GM04504 (cell line): Measurements from ENCODE around the gene OFD1.
"Not testable (repeated sequence)": the region's sequence is repeated elsewhere in the genome, so short reads cannot be mapped to it uniquely, and the experiment has no call there.

Source experiments
- DNase-seq: peaks from one replicate; pipeline ENCODE4 v3.0.0-alpha.2; 2012; ENCODE audit warnings: low read depth

Gene OFD1

DNA sequence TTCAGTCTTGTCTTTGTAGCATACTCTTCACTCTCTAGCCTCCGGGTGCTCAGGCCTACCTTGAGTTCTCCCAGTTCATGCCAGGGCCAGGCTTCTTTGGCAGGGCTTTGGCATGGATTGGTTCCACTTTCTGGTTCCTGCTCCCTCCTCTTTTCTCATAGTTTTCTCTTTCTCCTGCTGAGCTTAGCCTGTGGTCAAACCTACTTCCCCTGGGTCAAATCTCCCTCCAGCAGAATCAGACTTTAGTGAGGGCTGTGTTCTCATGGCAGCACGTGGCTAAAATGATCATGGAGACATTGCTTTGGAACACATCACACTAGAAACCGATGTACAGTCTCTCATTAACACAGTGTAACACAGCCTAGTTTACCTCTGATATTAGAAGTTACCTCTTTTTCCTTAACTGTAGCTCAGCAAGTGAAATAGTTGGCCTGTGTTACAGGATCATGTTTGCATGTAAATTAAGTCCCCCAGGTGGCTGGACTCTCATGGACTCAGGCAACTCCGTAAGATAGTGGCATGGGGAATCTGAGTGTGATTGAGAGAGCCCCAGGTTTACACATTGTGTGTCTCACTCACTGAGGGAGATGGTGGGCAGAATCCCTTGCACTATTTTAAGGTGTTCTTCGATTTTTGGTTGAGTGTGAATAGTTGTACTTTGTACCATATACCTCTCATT is 32.3 kb upstream of the OFD1 start:
- DNase-seq, result no peak

DNA sequence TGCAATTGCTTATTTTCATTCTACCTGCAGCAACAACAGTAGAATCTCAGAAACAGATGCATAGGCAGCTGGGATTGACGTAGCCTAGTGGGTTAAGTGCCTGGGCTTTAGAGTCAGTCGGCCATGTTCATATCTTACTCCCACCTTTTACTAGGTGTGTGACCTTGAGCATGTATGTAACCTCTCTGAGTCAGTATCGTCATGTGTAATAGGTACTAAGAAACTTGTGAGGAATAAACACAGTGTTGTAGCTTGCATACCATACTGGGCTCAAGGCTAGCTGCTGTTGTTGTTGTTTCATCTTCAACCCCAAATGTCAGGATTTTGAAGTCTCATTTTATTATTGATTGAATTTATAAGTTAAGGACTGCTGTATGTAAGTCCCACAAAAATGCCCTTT is 31.4 kb upstream of the OFD1 start:
- DNase-seq, result no peak

DNA sequence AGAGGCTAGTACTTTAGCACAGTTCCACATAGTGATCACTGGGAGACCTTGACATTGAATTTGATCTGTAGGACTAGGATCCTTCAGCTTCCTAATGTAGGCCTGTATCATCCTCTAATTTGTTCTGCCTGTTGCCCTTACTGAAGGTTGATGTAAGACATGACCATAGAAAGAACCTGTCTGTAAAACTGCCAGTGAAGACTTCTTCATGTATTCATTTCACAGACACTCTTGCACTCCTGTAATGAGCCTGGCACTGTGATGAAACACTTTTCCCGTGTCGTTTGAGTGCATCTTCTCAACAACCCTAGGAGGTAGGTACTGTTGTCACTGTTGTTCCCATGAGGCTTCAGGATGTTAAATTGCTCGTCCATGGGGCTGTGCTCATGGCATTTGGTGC is 31.0 kb upstream of the OFD1 start:
- no peak for DNase-seq

DNA sequence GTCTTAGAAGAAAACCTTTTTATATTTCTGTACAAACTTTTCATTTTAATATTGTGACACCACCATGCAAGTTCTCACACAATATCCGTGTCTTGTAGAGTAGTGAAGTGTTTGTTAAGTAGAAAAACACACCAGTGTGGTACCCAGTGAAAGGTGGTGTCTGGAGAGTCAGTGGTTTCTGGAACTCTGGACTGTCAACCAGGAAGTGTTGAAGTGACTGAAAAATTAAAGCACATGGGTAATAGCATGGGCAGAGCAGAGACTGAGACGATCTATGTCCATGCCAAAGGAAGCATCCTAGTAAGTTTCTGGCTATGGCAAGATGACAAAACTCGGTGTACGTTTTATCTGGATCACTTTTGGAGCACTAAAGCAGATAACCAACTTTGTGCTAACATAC is 23.4 kb upstream of the OFD1 start:
- no peak for DNase-seq

DNA sequence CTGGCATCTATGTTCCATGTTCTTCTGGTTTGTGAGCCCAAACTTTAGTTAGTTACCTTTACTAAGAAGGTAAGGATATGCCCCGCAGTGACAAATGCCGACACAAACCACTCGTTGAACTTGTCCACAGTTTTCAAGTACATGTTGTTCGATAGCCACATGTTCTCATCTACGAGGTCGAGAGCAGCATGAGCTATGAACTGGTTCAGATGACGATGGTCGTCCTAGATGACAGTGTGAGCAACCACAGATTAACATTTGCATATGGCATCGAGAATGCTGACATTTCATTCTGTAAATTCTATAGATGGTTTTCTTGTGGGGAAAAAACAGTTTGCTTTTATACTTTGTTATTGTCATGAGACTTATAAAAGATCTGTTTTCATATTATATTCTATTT is 18.1 kb upstream of the OFD1 start:
- no peak for DNase-seq

DNA sequence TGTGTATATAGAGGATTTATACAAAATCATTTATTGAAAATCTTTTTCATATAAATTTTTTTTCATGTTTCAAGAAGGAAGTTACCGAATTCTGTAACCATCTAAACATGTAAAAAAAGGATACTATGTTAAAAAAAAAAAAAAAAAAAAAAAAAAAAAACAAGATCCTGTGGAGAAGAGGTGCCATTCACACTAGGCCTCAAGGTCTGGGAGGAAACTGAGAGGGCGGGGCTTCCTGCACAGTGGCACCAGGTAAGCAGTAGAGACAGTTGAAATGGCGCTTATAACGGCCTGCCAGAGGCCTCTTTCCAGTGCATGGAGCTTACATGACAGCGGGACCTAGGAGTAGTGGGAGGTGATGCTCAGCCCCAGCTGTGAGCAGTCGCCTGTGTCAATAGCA is 17.6 kb upstream of the OFD1 start:
- DNase-seq, result no peak

DNA sequence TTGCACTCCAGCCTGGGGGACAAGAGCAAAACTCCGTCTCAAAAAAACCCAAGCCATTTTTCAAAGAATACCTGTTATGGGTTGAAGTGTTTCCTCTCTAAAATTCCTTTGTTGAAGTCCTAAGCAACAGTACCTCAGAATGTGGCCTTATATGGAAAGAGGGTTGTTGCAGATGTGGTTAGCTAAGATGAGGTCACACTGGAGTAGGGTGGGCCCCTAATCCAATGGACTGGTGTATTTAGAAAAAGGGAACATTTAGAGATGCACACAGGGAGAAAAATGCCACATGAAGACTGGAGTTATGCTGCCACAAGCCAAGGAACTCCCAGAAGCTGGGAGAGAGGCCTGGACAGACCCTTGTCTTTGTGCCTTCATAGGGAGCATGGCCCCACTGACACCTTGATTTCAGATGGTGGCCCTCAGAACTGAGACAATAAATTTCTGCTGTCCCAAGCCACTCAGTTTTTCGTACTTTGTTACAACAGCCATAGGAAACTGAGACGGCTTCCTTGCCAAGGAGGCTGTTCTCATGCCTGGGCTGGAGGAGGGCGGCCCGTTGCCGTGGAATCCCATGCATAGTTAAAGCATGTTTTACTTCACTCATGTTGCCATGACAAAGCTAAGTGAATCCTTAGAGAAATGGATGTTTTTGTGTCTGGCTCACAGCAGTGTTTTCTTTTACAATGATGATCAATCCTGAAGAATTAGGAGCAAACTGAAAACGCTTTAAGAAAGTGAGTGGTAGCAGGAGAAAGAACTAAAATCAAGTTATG is 16.7 kb upstream of the OFD1 start:
- DNase-seq, result no peak

DNA sequence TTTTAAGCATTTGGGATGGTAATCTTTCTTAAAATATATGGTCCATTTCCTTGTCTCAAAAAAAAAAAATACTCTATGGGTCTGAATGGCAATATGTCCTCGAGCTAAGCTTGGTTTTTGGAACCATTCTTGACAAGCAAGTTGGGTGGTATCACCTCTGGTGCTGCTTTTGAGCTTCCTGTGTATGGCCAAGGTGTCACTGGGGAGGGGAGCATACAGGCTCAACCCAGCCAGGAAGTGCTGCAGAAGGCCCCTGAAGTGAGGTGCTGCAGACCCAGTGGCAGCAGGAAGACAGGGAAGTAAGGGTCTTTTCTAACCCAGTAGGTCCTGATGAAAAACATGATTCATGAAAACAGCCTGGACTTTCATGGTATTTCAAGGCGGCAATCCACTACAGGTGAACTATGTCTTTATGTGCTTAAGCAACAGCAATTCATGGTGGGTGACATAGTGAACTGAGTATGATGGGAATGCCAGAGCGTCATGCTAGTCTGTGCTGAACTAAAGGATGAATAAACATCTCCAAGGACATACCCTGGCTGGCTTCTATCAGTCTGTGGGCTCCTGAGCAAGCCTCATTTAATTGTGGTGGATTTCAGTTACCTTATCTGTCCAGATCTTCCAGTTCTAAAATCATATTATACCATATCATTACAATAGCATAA is 15.2 kb upstream of the OFD1 start:
- DNase-seq, result no peak

DNA sequence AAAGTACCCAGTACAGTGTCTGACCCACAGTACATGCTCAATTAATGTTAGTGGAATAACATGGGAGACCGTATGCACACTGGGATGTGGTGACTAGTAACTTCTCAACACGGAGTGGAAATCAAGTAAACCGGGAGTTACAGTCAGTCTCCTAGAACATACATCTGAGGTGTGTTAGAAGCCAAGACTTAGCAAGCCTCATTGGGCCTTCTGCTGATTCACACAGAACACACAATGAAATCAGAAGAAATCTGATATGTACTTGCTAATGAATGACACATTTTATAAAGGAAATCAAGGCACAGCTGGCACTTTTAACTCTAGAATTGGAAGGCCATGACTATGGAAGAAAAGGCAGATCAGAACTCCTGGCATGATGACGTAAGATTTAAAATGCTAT is 13.2 kb upstream of the OFD1 start:
- DNase-seq, result no peak

DNA sequence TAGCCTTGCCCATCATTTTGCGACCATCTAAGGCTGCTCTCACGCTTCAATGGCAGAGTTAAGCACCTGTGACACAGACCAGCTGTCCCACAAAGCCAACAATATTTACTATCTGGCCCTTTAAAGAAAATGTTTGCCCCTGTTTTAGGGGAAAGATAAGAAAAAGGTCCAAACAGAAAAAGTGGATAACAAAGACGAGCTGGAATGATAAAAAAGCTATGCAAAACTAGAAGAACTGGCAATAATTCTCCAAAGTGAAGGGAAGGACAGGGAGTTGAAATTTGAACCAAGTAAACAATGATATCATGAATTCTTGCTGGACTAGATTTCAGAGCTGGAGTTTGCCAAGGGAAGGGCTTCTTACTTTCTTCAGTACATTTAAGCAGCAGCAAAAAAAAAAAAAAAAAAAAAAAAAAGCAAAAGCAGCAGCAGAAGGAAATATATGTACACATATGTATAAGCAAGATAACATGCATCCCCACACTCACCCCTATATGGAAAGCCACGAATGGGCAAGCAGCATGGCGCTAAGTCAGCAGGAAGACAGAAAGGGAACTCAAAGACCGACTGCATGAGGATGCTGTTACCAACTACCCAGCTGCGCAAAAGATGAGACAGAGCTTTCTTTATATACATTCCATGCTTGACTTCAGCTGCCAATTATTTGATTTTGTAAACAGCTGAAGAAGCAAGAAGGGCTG is 12.6 kb upstream of the OFD1 start:
- no peak for DNase-seq

DNA sequence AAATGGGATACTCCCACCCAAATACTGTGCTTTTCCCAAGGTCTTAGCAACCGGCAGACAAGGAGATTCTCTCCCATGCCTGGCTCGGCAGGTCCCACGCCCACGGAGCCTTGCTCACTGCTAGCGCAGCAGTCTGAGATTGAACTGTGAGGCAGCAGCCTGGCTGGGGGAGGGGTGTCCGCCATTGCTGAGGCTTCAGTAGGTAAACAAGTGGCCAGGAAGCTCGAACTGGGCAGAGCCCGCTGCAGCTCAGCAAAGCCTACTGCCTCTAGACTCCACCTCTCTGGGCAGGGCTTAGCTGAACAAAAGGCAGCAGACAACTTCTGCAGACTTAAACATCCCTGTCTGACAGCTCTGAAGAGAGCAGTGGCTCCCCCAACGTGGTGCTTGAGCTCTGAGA is 9.7 kb upstream of the OFD1 start:
- not testable (repeated sequence) for DNase-seq

DNA sequence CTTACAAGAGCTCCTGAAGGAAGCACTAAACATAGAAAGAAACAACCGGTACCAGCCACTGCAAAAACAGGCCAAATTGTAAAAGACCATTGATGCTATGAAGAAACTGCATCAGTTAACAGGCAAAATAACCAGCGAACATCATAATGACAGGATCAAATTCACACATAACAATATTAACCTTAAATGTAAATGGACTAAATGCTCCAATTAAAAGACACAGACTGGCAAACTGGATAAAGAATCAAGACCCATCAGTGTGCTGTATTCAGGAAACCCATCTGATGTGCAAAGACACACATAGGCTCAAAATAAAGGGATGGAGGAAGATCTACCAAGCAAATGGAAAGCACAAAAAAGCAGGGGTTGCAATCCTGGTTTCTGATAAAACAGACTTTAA is 8.0 kb upstream of the OFD1 start:
- DNase-seq, result not testable (repeated sequence)

DNA sequence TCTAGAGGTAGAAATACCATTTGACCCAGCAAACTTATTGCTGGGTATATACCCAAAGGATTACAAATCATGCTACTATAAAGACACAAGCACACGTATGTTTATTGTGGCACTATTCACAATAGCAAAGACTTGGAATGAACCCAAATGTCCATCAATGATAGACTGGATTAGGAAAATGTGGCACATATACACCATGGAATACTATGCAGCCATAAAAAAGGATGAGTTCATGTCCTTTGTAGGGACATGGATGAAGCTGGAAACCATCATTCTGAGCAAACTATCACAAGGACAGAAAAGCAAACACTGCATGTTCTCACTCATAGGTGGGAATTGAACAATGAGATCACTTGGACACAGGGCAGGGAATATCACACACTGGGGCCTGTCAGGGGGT is 4.0 kb upstream of the OFD1 start:
- not testable (repeated sequence) for DNase-seq

DNA sequence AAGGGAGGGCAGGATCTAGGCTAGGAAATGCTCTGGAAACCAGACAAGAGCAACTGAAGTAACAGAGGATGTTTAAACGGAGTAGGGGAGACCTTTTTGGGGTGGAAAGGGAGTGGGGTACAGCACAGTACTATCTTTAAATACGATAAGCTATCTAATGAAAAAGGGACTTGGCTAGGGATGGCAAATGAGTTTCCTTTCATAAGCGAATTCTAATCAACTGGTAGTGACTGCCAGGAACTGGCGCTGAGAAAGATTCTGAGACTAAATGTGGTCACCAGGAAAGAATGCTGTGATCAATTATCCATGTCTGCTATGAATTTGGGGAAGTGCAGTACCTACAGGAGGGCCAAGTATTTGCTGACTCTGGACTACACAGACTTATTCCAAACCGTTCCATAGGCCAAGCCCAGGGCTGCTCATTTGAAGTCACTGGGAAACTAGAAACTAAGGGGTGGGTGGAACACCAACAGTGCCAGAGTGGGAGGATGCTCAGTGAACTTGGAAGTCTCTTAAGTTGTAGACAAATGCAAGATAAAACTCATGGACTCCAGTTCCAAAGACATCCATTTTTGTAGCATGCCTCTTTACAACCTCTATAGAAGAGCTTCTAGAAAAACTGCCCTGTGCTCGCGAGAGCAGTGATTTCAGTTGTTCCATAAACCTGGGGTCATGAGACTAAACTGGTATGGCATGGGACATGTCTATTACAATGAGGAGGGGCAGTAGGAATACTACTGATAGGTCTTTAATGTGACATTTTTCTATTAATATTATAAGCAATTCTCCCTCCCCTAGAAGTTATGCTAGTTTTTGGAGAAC is 2.1 kb upstream of the OFD1 start:
- DNase-seq, result no peak

DNA sequence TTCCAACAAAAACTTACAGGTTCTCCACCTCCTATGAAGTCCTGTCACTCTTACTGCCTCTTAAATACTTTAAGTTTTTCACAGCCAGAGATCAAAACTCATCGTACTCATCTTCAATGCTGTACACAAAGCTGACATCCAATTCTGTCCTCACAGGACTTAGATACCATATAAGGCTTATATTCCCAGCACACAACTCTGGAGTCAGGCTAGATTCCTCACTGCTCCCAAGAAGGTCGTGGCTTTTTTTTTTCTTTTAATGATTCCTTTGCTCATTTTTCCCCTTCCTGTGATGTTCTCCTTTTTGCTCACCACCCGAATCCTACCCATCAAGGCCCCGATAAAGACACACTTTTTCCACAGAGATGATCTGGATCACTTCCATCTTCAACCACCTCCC is 1.0 kb upstream of the OFD1 start:
- no peak for DNase-seq

DNA sequence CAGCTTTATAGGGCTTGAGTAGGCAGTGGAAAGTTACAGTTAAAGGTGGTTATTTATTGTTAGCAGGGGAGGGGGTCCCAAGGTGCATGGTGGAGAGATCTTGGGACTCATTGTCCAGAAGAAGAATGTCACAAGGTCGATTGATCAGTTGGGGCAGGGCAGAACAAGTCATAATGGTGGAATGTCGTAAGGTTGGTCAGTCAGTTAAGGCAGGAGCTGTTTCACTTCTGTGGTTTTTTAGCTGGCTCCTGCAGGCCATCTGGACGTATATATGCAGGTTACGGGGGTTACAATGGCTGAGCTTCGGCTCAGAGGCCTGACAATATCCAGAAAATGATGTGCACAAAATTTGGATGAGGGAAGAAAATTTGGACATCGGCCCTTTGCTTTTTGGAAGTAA is 7.1 kb downstream of the OFD1 start:
- DNase-seq, result no peak

DNA sequence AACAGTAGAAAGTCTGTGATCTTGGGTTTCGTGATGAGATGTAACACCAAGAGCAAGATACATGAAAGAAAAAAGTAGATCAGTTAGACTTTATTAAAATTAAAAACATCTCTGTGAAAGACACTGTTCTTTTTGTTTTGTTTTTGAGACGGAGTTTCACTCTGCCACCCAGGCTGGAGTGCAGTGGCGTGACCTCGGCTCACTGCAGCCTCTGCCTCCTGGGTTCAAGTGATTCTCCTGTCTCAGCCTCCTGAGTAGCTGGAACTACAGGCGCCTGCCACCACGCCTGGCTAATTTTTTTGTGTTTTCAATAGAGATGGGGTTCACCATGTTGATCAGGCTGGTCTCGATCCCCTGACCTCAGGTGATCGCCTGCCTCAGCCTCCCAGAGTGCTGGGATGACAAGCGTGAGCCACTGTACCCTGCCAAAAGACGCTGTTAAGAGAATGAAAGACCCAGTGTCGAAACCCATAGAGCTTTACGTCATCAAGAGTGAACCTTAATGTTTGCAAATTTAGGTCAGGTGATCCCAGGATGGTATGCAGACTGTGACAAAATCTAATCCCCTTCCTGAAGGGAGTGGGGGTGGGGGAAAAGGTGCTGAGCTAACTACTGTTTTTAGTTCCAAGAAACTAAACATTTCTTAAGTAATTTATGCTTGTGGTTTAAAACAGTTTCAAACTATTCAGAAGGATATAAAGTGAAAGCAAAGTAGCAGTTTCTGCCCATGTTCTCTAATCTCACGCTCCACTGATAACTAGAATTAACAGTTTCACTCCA is 8.0 kb downstream of the OFD1 start:
- no peak for DNase-seq

DNA sequence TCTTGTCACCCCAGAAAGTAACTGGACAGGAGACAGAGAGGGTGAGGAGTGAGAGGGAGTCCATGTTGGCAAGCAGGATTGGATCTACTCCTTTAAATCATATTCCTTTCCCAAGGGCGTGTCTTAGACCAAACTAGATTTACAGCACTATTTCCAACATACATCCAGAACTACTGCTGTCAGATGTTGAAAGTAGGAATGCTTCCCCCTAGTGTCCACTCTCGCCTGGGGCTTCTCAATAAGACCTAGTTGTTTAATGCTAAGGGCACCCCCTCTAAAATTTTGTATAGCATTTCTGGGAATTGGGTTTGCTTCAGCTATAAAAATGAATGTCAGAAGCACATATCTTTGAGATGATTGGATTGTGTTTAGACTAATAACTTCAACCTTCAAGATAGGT is 13.3 kb downstream of the OFD1 start:
- peak; percentile 43 for DNase-seq

DNA sequence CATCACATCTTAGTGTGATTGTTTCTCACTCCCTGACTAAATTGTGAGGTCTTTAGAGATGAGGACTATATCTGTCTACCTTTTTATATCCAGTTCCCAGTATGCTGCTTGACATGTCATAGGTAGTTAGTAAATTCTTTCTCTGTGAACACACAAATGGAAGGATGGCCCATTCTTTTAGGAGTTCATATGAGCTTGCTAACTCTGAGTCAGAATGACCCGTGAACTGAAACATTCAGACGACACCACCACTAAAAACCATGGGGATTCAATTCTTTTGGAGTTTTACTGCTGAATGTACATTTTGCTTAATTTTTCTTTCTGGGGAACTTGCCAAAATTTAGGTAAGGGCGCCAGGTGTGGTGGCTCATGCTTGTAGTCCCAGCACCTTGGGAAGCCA is 13.9 kb downstream of the OFD1 start:
- no peak for DNase-seq

DNA sequence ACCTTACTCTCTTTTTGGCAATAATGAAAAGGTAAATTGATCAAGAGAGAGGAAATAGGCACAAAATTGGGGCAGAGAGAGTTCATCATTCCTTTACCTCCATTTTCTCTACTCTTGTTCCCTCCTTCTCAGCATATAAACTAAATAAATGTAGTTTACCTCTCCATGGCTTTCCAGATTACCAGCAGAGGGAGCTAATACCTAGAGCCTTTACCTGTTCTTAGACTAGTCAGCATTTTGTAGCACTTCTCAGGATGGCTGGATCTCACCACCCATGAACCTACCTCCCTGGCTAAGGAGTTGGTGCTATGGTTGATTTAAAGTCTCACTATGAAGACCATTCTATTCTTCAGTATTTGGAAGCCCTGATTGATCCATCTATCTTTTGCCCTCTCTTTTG is 15.7 kb downstream of the OFD1 start:
- peak; percentile 14 for DNase-seq

DNA sequence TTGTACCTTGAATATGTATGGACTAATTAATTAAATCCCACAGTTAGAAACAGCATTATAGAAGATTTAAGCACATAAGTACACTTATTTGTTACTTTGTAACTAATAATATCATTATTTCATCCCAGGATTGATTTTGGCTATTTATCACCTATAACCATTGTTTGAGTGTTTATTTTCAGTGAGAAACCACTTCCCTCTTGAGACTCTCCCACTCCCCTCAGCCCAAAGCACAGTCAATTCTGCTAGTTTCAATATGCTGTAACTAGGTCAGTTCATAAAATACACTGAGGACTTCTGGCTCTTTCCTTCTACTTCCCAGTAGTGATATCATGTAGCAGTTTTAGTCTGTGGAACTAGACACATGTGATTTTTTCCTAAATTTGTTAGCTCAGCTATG is 16.3 kb downstream of the OFD1 start:
- no peak for DNase-seq
